GM15510 (cell line): ENCODE measurements around the gene KPNA5.
A peak's percentile ranks its signal among the peaks of the same experiment; 100 is the strongest.

Experiments used
- POLR2A ChIP-seq: IDR thresholded peaks from 3 replicates; pipeline ENCODE4 v1.6.1; 2011; ENCODE audit warnings: borderline replicate concordance; ENCODE audit not compliant: insufficient read length; ENCODE audit errors: extremely low read depth

KPNA5 gene

DNA sequence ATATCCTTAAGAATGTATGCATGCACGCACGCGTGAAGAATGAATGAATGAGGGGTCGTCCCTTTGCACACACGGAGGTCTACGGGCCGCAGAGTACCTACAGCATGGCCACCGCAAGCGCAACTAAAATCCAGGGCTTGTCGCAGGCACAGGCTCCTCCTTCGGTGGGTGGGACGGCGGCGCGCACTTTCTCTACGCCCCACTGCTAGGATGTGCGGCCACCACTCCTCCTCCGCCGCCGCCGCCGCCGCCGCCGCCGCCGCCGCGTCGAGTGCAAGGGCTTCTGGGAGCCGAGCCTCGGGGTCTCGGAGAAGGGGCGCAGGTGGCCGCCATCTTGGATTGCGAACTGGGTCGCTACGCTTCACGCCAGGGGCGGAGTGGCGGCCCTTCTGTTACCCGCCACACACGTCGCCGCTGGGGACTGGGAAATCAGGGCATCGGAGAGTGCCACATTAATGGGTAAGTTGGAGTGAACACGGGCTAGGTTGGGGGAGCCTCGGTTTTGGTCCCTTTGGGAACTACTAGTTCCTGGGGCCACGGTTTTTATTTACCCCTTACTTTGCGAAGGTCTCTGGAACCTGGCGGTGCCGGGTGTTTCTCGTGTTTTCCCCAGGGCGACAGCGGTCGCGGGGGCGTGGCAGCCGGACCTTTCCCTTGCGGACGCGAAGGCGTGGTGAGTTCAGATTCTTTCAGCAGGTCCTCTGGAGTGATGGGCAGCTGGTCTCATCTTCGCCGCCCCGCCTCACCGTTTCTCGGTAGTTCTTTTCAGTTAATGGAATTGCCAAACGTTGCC, at the start of gene KPNA5:
KPNA5 (plus strand) TSS at position 332 of the 793 bp plus-strand sequence; CDS start at position 456, 124 bp downstream.
- TF ChIP-seq POLR2A = peak; percentile 97

DNA sequence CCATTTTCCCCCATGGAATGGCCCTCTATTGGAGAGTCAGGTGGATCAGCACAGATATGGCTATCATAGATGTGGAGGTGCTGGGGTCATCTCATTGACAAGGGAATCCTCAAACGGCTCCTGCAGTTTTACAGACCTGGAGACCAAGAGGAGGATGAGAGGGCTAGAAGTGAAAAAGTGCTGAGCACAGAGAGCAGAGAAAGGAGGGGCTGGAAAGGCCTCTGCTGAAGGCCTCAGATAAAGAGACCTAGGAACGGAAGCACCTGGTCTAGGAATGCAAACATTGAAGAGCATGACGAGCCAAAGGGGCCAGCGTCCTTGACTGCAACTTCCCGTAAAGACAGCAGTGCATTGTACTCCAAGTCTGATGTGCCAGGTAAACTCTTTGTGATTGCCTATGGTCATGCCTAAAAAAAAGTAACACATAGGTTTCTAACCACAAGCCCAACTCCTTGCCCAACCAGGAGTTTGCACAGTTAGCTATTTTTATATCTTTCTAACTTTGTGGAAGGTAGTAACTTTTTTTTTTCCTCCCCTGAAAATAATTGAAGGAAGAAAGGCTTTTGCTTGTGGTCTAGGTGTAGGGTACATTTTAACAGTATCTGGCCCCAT, 49.5 kb upstream of the KPNA5 start:
- no peak for TF ChIP-seq POLR2A

DNA sequence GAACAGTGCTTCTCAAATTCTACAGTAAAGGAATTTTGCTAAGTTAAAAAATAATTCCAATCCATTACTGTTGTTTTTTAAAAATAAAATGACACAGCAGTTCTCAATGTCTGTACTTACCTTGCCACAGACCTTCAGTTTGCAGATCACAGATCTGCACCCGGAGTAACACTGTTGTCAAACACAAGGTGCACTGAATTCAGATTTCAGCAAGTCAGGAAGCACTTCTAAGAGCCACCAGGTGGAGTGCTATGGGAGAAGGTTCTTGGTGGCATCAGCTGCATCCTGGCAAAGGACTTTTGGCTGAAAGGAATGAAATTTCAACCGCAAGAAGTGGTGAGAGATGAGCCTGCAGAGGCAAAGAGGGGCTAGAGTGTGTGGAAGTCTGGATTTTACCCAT, 47.3 kb upstream of the KPNA5 start:
- no peak for TF ChIP-seq POLR2A

DNA sequence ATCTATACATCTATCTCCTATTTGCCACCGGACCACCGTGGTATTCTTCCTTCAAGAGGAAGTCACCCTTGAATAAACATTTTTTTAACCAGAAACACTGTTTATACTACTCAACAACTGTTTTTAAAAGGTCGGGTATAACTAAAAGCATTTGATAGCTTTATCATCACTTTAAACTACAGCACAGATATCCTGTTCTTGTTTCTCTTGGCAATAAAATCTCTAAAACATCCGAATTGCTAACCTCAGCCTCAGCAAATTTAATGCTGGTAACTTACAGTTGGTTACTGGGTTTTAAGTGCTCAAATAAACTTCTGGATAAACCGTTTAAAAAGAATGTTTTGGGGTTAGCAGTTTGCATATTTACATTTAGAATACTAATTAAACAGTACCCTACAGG, 32.9 kb upstream of the KPNA5 start:
- no peak for TF ChIP-seq POLR2A

DNA sequence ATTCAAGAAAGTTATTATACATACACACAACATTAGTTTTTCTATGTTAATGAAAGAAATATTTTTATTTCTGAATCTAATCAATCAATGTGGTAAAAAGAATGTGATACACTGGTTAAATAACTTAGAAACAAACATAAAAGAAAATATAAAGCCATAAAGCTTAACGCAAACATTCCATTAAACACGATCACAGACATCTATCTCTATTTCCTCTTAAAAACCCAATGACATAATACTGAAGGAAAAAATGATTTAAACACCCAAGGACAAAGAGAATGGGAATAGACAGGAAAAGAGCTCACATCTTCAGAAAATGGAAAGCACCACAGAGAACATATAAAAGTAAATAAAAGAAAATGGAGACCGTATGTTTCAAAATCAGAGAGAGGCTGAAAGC, 31.9 kb upstream of the KPNA5 start:
- TF ChIP-seq POLR2A = no peak

DNA sequence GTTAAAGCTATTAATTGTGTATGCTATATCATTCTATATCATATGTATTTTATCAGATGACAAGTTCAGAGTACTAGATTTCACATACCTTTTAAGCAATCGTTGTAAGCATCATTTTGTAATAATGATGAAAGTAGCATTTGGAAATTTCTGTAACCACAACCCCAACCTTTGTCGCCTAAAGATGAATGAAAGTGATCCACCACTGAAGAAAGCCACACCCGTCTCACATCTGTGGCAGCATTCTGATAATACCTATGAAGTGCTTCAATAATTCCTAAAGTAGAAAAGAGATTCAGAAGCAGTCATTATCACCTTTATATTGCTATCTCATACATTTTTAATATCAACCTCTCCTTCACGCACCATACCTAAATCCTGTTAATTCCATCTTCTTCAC, 29.1 kb upstream of the KPNA5 start:
- TF ChIP-seq POLR2A = no peak

DNA sequence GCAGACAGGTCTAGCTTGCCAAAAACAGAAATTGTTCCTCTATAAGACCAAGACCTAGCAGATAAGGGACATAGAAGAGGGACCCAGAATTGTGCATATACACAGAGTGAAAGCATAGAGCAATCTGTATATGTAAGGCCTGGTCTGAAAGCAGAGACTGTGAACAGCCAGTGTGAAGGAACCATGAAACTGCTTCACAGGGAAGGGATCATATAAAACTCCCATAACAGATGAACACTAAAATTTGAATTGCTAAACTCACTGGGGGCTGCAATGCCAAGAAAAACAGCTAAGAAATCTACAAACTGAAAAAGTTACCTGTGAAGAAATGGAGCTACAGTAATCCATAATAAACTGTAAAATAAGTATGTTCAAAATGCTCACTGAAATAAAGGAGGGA, 19.4 kb upstream of the KPNA5 start:
- no peak for TF ChIP-seq POLR2A

DNA sequence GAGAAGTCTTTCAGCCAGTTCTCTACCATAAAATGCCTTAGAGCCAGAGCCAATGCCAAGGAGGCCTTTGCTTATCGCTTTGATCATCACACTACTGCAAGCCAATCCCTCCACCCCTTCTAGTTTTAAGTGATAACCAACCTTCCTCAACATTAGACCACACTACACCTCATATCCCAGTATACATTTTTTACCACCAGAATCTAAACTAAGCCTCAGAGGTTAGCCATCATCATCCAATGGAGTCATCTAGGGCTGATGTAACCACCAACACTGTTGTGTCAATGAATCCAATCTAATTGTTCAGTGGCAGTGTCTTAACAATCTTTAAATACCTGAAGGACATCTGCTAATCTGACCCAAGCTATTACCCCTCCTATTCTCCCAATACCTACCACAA, 18.8 kb upstream of the KPNA5 start:
- no peak for TF ChIP-seq POLR2A

DNA sequence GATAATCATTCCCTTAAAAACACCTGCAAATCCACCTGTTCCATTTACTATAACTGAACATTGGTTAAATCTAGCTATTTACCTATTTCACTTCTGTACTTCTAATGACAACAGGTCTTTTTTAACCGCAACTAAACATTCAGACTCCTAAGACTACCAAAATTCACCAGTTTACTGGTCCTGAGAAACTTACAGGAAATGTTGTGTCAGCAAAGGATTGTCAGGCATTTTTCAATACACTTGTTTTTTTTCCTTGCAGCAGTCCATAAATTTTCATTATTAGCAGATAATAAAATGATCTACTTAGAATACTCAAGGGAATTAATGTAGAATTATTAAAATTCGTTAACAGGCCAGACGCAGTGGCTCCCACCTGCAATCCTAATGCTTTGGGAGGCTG, 17.7 kb upstream of the KPNA5 start:
- TF ChIP-seq POLR2A = no peak

DNA sequence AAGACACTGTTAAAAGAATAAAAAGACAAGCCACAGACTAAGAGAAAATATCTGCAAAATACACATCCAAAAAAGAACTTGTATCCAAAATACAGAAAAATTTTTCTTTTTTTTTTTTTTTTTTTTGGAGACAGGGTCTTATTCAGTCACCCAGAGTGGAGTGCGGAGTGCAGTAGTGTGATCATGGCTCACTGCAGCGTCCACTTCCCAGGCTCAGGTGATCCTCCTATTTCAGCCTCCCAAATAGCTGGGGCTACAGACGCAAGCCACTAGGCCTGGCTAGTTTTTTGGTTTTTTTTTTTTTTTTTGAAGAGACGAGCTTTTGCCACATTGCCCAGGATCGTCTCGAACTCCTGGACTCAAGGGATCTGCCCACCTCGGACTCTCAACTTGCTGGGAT, 15.5 kb upstream of the KPNA5 start:
- no peak for TF ChIP-seq POLR2A

DNA sequence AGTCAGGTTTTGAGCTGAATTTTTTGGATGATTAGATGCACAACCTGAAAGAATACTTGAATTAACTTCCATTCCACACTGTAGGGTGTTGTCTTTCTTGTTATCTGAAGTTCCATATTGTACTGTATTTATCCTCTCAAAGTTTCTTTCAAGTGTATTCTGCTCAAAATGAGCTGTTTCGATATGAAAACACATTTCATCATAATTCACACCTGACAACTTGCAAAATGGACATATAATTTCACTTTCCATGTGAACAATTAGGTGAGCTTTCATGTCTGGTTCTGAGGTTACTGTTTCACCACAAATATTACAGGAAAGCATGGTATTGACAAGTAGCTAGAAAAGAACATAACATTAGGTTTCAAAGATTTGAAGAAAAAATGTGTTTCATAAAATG, 14.1 kb upstream of the KPNA5 start:
- no peak for TF ChIP-seq POLR2A

DNA sequence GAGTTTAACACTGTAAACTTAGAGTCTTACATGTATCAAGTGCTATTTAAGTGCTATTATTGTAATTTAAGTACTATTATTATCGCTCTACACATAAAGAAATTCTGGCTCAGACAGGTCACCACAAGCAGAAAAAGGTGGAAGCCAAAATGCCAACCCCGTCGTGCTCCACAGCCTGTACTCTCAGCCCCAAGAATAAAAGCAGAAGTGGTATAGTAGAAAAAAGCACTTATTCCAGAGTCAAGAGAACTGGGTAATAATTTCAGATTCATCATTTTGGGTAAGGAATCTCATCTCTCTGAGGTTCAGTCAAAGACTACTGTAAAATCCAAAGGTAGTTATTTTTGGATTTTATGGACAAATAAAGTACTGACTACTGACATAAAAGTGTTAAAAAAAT, 13.4 kb upstream of the KPNA5 start:
- no peak for TF ChIP-seq POLR2A

DNA sequence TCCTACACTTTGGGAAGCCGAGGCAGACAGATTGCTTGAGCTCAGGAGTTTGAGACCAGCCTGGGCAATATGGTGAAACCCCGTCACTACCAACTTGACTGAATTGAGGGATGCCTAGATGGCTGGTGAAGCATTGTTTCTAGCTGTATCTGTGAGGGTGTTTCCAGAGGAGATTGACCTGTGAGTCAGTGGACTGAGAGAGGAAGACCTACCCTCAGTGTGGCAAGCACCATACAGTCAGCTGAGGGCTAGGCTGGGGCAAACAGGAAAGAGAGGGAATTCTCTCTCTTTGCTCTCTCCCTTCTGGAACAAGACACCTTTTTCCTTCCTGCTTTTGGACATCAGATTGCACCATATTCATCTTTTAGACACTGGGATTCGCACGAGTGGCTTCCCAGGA, 8.7 kb upstream of the KPNA5 start:
- no peak for TF ChIP-seq POLR2A

DNA sequence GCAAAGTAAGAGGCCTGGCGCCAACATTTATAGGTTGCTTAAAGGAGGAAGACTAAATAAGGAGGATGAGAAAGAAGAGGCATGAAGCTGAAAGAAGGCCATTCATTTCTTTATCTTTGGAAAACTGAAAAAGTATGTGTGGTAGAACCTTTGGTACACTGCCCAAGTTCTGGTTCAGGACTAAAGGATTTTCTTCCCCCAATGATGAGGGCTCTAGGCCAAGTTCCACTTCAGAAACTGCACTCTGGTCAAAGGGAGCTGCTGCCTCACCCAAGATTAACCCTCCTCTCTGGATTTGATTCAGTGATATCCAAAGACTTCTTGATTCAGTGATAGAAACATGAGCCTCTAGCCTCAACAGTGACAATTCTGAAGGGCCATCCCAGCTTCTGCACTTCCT, 5.0 kb upstream of the KPNA5 start:
- TF ChIP-seq POLR2A = no peak

DNA sequence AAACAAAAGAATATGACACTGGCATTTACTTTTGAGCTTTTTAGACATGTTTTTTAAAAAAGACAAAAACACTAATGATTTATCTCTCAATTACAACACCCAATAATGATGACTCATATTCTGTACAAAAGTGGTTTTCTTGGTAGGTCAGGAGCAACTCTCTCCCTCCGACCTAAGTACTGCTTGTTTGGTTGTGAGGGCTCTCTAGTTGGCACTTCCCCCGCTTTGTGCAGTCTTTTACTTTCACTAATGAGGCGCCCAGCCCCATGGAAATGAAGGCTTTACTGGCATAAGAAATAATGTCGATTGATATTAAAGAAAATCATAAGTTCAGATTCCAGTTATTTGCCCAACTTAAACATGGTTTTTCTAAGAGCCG, 1.3 kb downstream of the KPNA5 start:
- no peak for TF ChIP-seq POLR2A

DNA sequence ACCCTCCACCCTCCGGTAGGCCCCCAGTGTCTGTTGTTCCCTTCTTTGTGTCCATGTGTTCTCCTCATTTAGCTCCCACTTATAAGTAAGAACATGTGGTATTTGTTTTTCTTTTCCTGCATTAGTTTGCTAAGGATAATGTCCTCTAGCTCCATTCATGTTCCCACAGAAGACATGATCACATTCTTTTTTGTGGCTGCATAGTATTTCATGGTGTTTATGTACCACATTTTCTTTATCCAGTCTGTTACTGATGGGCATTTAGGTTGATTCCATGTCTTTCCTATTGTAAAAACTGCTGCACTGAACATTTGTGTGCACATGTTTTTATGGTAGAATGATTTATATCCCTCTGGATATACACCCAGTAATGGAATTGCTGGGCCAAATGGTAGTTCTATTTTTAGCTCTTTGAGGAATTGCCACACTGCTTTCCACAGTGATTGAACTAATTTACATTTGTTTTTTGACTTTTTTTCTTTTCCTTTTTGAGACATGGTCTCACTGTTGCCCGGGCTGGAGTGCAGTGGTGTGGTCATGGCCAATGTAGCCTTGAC, 4.5 kb downstream of the KPNA5 start:
- no peak for TF ChIP-seq POLR2A
